ENCODE results near the gene LRP1. TPM values are rescaled to one million over a fixed set of nuclear protein-coding genes. Genes with fewer than 3 reads are reported as not detected.

LRP1 gene
- total and polyA plus RNA-seq, 2 of the 13 experiments (the other 11 are each of a cell fraction or from before 2014, with no cell fraction given) = 14.7 to 30.8 TPM

DNA sequence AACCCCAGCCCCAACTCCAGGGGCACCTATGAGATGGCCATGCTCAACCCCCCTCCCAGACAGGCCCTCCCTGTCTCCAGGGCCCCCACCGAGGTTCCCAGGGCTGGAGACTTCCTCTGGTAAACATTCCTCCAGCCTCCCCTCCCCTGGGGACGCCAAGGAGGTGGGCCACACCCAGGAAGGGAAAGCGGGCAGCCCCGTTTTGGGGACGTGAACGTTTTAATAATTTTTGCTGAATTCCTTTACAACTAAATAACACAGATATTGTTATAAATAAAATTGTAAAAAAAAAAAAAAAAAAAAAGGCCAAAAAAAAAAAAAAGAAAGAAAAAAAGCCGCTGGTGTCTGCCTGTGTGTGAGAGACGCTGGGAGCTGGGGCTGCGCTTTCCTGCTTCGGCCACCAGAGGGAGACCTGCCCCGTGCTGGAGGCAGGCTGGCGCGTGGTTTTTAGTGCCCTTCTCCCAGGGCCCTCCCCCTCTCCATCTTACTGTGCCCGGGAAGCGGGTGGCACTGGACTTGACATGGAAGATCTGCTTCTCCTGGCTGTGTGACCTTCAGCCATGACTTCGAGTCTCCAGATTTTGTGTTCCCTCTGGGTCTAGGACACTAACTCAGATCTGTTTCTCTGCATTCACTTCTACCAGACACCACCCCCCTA lies 84.9 kb downstream of the LRP1 start (continued):
- TF ChIP-seq, protein P1, sequence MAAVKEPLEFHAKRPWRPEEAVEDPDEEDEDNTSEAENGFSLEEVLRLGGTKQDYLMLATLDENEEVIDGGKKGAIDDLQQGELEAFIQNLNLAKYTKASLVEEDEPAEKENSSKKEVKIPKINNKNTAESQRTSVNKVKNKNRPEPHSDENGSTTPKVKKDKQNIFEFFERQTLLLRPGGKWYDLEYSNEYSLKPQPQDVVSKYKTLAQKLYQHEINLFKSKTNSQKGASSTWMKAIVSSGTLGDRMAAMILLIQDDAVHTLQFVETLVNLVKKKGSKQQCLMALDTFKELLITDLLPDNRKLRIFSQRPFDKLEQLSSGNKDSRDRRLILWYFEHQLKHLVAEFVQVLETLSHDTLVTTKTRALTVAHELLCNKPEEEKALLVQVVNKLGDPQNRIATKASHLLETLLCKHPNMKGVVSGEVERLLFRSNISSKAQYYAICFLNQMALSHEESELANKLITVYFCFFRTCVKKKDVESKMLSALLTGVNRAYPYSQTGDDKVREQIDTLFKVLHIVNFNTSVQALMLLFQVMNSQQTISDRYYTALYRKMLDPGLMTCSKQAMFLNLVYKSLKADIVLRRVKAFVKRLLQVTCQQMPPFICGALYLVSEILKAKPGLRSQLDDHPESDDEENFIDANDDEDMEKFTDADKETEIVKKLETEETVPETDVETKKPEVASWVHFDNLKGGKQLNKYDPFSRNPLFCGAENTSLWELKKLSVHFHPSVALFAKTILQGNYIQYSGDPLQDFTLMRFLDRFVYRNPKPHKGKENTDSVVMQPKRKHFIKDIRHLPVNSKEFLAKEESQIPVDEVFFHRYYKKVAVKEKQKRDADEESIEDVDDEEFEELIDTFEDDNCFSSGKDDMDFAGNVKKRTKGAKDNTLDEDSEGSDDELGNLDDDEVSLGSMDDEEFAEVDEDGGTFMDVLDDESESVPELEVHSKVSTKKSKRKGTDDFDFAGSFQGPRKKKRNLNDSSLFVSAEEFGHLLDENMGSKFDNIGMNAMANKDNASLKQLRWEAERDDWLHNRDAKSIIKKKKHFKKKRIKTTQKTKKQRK (IDR thresholded peaks at IDR 0.05; ENCODE audit: low read length) = no peak
- TF ChIP-seq ZNF547 (CRISPR knock-in tag; IDR thresholded peaks at IDR 0.05) = no peak
- no peak for TF ChIP-seq POLR2AphosphoS2 (IDR thresholded peaks at IDR 0.05; ENCODE audit: low read depth, low read length)
- TF ChIP-seq SOX6 (IDR thresholded peaks at IDR 0.05) = no peak
- no peak for TF ChIP-seq SOX6 (CRISPR knock-in tag; IDR thresholded peaks at IDR 0.05)
- TF ChIP-seq, protein P2, sequence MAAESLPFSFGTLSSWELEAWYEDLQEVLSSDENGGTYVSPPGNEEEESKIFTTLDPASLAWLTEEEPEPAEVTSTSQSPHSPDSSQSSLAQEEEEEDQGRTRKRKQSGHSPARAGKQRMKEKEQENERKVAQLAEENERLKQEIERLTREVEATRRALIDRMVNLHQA (CRISPR knock-in tag; IDR thresholded peaks at IDR 0.05) = no peak
- TF ChIP-seq ZSCAN20 (CRISPR knock-in tag; IDR thresholded peaks at IDR 0.05; ENCODE audit: borderline replicate concordance) = no peak
- TF ChIP-seq POLR2A (IDR thresholded peaks at IDR 0.05; ENCODE audit: insufficient read depth in 1 of 2, low read depth in 2 of 2, low read length in 2 of 2) = no peak
- TF ChIP-seq ZNF709 (CRISPR knock-in tag; IDR thresholded peaks at IDR 0.05) = no peak
- TF ChIP-seq, protein P3, sequence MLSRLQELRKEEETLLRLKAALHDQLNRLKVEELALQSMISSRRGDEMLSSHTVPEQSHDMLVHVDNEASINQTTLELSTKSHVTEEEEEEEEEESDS (CRISPR knock-in tag; IDR thresholded peaks at IDR 0.05; ENCODE audit: borderline replicate concordance) = no peak
- TF ChIP-seq ARHGAP35 (CRISPR knock-in tag; IDR thresholded peaks at IDR 0.05; ENCODE audit: borderline replicate concordance) = no peak
- no peak for TF ChIP-seq BRD4 (CRISPR knock-in tag; IDR thresholded peaks at IDR 0.05)
- TF ChIP-seq PCBP1 (IDR thresholded peaks at IDR 0.05; ENCODE audit: borderline replicate concordance, low read depth, low read length) = no peak
- TF ChIP-seq, protein P4, sequence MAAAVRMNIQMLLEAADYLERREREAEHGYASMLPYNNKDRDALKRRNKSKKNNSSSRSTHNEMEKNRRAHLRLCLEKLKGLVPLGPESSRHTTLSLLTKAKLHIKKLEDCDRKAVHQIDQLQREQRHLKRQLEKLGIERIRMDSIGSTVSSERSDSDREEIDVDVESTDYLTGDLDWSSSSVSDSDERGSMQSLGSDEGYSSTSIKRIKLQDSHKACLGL (CRISPR knock-in tag; IDR thresholded peaks at IDR 0.05) = no peak
- TF ChIP-seq SPEN (CRISPR knock-in tag; IDR thresholded peaks at IDR 0.05; ENCODE audit: low read depth) = no peak
- TF ChIP-seq, protein P5, sequence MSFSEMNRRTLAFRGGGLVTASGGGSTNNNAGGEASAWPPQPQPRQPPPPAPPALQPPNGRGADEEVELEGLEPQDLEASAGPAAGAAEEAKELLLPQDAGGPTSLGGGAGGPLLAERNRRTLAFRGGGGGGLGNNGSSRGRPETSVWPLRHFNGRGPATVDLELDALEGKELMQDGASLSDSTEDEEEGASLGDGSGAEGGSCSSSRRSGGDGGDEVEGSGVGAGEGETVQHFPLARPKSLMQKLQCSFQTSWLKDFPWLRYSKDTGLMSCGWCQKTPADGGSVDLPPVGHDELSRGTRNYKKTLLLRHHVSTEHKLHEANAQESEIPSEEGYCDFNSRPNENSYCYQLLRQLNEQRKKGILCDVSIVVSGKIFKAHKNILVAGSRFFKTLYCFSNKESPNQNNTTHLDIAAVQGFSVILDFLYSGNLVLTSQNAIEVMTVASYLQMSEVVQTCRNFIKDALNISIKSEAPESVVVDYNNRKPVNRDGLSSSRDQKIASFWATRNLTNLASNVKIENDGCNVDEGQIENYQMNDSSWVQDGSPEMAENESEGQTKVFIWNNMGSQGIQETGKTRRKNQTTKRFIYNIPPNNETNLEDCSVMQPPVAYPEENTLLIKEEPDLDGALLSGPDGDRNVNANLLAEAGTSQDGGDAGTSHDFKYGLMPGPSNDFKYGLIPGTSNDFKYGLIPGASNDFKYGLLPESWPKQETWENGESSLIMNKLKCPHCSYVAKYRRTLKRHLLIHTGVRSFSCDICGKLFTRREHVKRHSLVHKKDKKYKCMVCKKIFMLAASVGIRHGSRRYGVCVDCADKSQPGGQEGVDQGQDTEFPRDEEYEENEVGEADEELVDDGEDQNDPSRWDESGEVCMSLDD (CRISPR knock-in tag; IDR thresholded peaks at IDR 0.05; ENCODE audit: borderline replicate concordance) = no peak
- TF ChIP-seq, protein P6, sequence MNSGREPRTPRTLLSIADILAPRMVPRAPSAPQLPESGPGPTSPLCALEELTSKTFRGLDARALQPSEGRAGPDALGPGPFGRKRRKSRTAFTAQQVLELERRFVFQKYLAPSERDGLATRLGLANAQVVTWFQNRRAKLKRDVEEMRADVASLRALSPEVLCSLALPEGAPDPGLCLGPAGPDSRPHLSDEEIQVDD (CRISPR knock-in tag; IDR thresholded peaks at IDR 0.05; ENCODE audit: borderline replicate concordance) = no peak
- TF ChIP-seq TMF1 (CRISPR knock-in tag; IDR thresholded peaks at IDR 0.05; ENCODE audit: low read depth) = no peak
- no peak for TF ChIP-seq ZNF674 (CRISPR knock-in tag; IDR thresholded peaks at IDR 0.05; ENCODE audit: low read depth)
- TF ChIP-seq ZSCAN22 (CRISPR knock-in tag; IDR thresholded peaks at IDR 0.05) = no peak
- TF ChIP-seq, protein P7, sequence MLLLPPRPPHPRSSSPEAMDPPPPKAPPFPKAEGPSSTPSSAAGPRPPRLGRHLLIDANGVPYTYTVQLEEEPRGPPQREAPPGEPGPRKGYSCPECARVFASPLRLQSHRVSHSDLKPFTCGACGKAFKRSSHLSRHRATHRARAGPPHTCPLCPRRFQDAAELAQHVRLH (CRISPR knock-in tag; IDR thresholded peaks at IDR 0.05; ENCODE audit: borderline replicate concordance, low read depth) = no peak
- no peak for TF ChIP-seq ZNF333 (CRISPR knock-in tag; IDR thresholded peaks at IDR 0.05; ENCODE audit: borderline replicate concordance)
- TF ChIP-seq KDM5B (CRISPR knock-in tag; IDR thresholded peaks at IDR 0.05; ENCODE audit: borderline replicate concordance) = no peak

Measured in HepG2 (cell line).